HG03095 (cell line): Measurements from ENCODE around the gene TSEN2.
"Not testable (repeated sequence)": the region's sequence is repeated elsewhere in the genome, so short reads cannot be mapped to it uniquely, and the experiment has no call there.

Source experiments
- ATAC-seq: cut with Tn5 transposase; IDR thresholded peaks from one replicate; pipeline ENCODE4 v1.9.1; 2021; ENCODE audit warnings: moderate library complexity; ENCODE audit not compliant: unreplicated experiment

TSEN2 gene

DNA sequence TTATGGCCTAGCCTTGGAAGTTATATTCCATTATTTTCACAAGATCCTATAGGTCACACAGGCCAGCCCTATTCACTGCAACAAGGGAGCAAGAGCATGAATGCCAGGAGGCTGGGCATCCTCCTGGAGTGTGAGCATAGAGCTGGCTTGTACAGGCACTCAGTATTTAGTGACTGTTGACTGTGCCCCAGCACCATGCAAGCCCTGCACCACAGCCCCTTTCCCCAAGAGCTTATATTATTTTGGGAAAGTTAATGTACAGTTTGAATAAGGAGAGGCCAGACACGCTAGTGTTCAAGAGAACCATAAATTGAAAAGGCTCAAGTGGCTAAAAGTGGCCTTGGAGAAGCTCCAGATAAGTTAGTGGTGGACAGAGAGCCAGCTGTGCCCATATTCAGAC is 32.3 kb upstream of the TSEN2 start:
- ATAC-seq = no peak

DNA sequence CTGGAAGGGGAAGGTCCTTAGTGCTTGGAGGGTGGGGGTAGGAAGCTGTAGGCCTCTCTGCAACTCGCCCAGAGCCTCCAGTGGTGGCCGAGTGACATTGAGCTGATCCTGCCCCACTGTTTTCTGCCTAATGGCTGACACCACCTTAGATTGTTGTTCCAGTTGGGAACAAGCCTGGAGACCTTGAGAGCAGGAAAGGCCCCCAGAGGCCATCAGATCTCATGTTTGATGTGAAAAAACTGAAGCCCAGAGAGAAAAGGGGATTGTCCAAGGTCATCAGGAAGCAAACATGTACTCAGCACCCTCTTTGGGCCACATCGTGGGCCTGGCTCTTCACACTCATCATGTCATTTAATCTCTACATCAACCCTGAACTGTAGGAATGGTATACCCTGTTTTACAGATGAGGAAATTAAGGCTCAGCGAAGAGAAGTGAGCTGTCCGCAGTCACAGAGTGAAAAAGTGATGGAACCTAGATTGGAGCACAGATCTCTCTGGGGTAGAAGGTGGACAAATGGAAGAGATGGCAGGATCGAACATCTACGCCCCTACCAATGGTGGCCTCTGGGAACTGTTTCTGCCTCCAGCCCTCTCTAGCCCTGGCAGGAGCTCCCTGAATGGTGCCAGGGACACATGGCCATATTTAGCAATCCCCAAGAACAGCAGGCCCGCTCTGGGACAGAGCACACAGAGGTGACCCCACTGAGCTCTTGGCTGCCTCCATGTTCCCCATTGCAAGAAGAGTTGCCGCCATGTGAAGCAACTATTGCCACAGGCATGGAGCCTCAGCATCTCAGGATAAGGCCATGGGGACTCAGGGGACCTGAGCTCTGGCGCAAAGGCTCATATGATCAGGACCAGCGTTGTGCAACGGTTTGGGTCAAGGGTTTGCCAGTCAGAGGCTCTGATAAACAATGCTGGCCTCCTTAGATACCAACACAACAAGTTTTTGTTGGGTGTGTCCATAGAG is 31.6 kb upstream of the TSEN2 start:
- ATAC-seq = no peak

DNA sequence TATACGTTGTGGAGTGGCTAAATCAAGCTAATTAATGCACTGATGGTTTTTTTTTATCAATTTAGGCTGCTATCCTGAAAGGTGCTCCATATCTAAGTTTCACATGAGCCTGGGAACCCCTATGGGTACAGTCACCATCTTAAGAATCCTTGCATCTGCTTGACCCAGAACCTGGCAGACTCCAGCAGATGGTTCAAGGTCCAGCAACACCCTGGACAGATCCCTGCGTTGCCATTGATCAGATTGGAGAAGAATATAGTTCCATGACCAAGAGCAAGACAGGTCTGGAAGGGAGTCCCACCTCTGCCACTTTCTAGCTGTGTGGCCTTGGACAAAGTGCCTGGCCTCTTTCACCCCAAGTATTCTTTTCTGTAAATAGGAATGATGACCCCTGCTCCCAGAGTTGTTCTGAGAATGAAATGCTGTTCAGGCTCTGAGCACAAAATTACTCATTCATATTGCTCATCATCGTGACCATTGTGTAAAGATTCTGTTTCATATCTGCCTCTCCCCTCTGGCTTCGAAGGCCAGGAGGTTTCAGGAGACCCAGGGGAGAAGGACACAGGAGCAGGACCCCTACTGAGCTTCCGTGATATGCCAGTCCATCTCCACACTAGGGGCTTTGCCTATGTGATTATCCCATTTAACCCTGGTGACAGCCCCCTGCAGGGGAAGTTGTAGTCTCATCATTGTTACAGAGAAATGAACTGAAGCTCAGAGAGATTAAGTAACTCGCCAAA is 30.0 kb upstream of the TSEN2 start:
- ATAC-seq = no peak

DNA sequence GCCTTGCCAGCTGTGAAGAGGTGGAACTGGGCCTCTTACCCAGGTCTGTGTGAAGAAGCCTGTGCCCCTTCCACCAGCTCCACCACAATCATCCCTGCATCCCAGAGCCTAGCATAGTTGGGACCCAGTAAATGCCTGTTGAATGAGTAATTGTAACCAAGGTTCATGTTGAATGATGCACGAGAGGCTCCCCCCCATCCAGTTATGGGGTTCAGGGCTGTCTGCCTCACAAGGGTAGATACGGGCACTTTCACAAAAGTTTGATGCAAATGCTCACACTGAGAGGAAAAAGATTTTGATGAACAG is 29.5 kb upstream of the TSEN2 start:
- ATAC-seq = no peak

DNA sequence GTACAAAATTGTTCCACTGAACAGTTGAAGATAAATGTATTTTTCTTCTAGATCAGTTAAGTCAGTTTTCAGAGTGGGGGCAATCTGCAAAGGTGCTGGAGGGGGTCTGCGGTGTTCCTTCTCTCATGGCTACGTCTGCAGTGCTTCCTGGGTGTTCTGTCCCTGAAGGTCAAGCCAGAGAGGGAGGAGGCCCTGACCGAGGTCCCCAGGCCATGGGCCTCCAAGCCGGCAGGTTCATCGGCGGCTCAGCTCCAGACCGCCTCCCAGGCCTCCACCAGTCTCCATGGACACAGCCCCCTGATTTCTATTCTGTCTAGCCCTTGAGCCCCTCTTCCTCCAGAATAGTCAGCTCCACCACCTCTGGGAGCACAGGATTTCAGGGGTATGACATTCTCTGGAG is 28.5 kb upstream of the TSEN2 start:
- no peak for ATAC-seq

DNA sequence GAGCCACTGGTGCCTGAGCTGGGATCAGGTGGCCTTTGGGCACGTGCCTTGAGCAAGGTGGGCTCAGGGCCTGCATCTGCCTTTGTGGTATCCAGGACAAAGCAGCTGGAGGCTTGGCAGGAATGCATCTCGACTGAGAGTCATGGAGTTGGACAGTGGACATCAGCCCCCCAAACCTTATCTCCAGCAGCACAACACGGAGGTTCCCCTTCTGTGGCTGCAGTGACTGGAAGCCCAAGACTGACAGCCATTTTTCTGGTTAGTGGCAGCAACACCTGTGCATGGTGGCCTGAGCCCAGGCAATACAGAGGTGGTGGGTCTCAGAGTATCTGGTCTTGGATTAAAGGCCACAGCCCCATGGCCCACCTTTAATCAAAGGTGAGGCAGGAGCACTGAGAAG is 27.8 kb upstream of the TSEN2 start:
- ATAC-seq = no peak

- not testable (repeated sequence) for ATAC-seq
Observed at GRCh38 chr3:12457380-12457779, 26.9 kb upstream of the TSEN2 start.

- no peak for ATAC-seq
Observed at GRCh38 chr3:12458901-12459300, 25.4 kb upstream of the TSEN2 start.

DNA sequence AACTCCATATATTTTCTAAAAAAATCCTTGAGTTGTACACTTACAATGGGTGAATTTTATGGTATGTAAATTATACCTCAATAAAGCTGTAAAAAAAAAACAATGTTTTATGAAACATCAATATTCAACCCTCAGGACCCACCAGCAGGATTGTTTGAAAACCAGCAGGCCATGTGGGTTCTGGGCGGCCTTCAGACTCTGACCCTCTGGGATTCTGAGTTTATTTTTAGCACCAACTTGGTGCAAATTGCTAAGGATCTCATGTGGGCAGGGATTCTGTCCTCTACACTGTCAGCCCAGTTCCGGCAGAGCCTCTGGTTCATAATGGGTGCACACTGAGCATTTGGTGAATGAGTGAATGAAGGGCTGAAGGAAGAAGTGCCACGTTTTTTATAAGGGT is 24.2 kb upstream of the TSEN2 start:
- ATAC-seq = no peak

DNA sequence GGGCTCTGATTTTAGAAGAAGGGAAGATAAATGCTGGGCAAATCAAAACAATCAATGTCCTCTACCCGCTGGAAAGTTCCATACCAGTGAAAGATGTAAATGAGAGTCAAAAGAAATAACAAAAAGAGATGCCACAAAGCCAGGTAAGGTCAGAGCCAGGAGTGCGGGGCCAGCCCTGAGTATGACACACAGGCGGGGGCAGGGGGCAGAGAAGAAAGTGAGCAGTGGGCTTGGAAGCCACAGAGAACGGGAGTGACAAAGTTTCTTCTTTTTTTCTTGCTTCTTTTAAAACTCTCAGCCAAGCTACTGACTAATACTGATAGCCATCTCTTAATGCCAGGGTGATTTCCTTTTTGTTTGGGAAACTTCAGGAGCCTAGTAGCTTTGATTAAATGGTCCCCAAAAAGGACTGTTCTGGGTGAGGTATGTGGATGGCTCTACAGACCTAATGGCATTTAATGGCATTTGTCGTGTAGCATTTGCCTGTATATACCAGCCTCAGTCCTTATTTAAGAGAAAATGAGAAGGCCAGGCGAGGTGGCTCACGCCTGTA is 23.1 kb upstream of the TSEN2 start:
- no peak for ATAC-seq

- no peak for ATAC-seq
Observed at GRCh38 chr3:12462159-12462947, 21.9 kb upstream of the TSEN2 start.

GRCh38 chr3:12463686-12464085 is 20.6 kb upstream of the TSEN2 start:
- ATAC-seq = no peak

DNA sequence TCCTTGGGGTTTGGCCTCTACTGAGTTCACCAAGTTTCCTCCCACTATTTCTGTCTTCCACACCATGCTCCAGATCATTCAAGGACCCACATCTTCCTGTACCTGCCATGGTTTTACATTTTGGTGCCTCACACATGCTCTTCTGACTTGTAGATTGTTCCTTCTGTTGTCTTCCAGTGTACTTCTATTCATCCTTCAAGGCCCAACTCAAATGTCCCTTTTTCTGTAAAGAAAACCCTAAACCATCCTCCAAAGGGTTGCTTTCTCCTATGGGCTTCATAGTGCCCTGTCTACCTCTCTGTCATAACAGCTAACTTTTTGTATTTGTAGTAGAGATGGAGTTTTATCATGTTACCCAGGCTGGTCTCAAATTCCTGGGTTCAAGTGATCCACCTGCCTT is 20.1 kb upstream of the TSEN2 start:
- ATAC-seq = no peak

GRCh38 chr3:12465151-12465835 is 19.0 kb upstream of the TSEN2 start:
- no peak for ATAC-seq

DNA sequence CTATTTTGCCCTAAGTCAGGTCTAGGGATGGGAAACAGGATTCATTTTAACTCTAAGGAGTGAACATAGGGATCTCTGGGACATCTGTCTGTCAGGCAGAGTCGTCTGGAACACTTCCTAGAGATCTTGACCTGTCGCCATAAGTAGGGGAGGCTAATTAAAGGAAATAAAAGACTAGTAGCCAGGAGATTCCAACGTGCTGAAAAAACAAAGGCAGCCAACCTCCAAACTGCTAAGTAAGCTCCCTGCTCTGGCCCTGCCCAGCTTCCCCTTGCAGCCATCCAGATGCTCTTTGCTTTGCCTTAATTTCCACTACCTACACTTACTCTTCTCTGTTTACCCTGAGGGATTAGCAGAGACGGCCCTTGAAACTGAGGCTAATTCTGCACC is 18.4 kb upstream of the TSEN2 start:
- no peak for ATAC-seq

DNA sequence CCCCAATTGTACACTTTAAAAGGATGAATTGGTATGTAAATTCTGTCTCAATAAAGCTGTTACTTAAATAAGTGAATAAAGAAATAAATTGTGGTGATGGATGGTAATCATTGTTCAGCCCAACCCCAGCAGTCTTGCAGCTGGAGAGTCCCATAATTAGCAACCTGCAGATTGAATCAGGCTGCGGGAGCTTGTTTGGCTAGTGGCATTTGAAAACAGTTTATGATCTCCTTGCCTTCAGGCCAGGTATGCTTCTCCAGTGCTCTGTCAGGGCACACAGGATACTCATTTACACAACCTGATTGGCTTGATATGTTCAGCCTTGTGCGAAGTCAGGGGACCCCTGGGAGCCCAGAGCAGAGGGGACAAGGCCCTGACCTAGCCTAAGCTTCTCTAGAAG is 16.5 kb upstream of the TSEN2 start:
- ATAC-seq = no peak

DNA sequence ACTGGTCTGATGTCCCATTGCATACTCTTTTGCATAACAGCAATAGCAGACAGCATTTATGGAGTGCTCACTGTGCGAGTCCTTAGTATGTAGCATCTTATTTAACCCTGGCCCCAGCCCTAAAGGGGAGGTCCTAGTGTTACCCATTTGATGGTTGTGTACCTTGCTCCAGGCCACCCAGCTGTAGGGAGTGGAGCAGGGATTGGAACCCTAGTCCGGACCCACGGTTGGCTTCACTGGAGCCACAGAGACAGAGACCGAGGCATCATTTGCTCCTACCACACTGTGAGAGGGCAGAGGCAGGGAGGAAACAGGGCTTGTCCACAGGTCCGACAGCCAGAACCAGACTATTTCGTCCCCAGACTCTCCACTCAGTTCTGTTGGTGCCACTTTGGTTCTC is 16.0 kb upstream of the TSEN2 start:
- ATAC-seq = no peak

DNA sequence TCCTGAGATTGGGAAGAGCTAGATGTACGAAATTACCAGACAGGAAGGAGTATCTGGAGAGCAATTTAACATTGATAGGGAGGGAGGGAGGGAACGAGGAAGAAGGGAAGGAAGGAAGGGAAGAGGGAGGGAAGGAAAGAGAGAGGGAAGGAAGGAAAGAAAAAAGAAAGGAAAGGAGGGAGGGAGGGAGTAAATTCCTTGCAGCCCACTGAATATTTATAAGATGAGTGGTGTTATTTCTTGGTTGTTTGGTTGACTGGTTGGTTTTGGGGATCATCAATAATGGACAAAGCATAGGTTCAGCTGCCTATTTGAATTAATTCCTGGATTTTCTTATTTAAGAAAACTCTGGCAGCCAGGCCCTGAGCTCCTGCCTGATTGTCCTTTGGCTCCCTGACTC is 15.5 kb upstream of the TSEN2 start:
- ATAC-seq = no peak

- ATAC-seq = not testable (repeated sequence)
Observed at GRCh38 chr3:12469222-12469621, 15.1 kb upstream of the TSEN2 start.

GRCh38 chr3:12470111-12470510 is 14.2 kb upstream of the TSEN2 start:
- no peak for ATAC-seq

DNA sequence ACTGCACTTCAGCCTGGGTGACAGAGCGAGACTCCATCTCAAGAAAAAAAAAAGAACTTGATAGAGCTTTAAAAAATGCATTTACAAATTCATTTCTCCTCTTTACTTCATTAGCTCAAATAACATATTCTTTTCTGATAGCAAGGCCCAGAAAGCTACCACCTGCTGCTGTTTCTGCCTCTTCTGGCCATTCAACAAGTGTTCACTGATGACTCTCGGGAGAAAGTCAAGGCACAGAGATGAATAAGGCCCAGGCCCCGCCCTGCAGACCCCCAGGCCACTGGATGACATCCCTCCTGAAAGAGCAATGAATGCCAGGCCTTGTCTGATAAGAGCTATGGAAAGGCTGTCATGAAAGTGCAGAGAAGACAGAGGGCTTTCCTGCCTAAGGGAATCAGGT is 13.6 kb upstream of the TSEN2 start:
- ATAC-seq = no peak
